H1 (cell line): ENCODE measurements around the gene KLF6.

Source experiments
- CHD2 ChIP-seq: IDR thresholded peaks from 2 replicates; pipeline ENCODE4 v1.6.1; 2012; ENCODE audit warnings: low read length, improper control_type of control experiment
- CTCF ChIP-seq, 3 experiments: IDR thresholded peaks; 1 replicate in 2 of 3; 2 replicates in 1 of 3; pipeline versions ENCODE4 v1.5.1 to v1.6.1; 2011; ENCODE audit warnings: low read length in 3 of 3, mild to moderate bottlenecking in 3 of 3, inconsistent platforms in 2 of 3, low read depth in 1 of 3, moderate library complexity in 1 of 3; ENCODE audit not compliant: insufficient read depth in 1 of 3; ENCODE audit errors: control extremely low read depth in 1 of 3
- JUN ChIP-seq: IDR thresholded peaks from 2 replicates; pipeline ENCODE4 v1.6.1; 2011; ENCODE audit warnings: low read depth, mild to moderate bottlenecking, improper control_type of control experiment, low read length
- KDM1A ChIP-seq: fragments of 200-600, 300-600 bp; sonication (generic); IDR thresholded peaks from 2 replicates; pipeline ENCODE4 v1.7.1; 2016; ENCODE audit warnings: mild to moderate bottlenecking, low read length, borderline replicate concordance
- POLR2A ChIP-seq, 2 experiments: IDR thresholded peaks; 1 replicate in 1 of 2; 2 replicates in 1 of 2; pipeline ENCODE4 v1.6.1; 2011; ENCODE audit warnings: low read depth in 2 of 2, low read length in 2 of 2, mild to moderate bottlenecking in 2 of 2; ENCODE audit errors: control extremely low read depth in 1 of 2
- POLR2AphosphoS5 ChIP-seq: IDR thresholded peaks from 2 replicates; pipeline ENCODE4 v1.6.1; 2011; ENCODE audit warnings: low read depth, low read length
- SP1 ChIP-seq: IDR thresholded peaks from 2 replicates; pipeline ENCODE4 v1.6.1; 2011; ENCODE audit warnings: low read depth, low read length

- TF ChIP-seq POLR2AphosphoS5 (no peak), JUN (no peak), POLR2A (IDR thresholded peaks at IDR 0.05; ENCODE audit: control extremely low read depth in 1 of 2, low read depth in 2 of 2, low read length in 2 of 2) (no peak), KDM1A (no peak), CHD2 (no peak), CTCF (IDR thresholded peaks at IDR 0.05; ENCODE audit: control extremely low read depth in 1 of 3, insufficient read depth in 1 of 3, low read depth in 1 of 3, low read length in 3 of 3) (no peak), SP1 (no peak)
Observed at GRCh38 chr10:3761904-3762303, 23.1 kb downstream of the KLF6 start.
